ENCODE measurements around the gene PIGC.

Gene PIGC

GRCh38 chr1:172443666-172444453 lies at the start of gene PIGC:
Gene PIGC (minus strand): TSS chr1:172444069. CDS start chr1:172442622, 1,447 bp downstream.
- H3K27ac ChIP-seq = peak within 1 kb of the TSS; percentile 30; the same call in 1 of the 2 replicates
- TF ChIP-seq ZFX (IDR thresholded peaks at IDR 0.05; ENCODE audit: borderline replicate concordance) (no peak), CTCF (IDR thresholded peaks at IDR 0.05) (peak; percentile 99)

- TF ChIP-seq ZFX (IDR thresholded peaks at IDR 0.05; ENCODE audit: borderline replicate concordance) (no peak), CTCF (IDR thresholded peaks at IDR 0.05) (no peak)
- H3K27ac ChIP-seq = no peak overlapping the region
Observed at GRCh38 chr1:172492421-172492820, 48.6 kb upstream of the PIGC start.

- no peak overlapping the region for H3K27ac ChIP-seq
Observed at GRCh38 chr1:172489847-172490246, 46.0 kb upstream of the PIGC start.

GRCh38 chr1:172488393-172488792 lies 44.5 kb upstream of the PIGC start:
- no peak for TF ChIP-seq ZFX (IDR thresholded peaks at IDR 0.05; ENCODE audit: borderline replicate concordance)
- no peak for TF ChIP-seq CTCF (IDR thresholded peaks at IDR 0.05)
- no peak overlapping the region for H3K27ac ChIP-seq

More at GRCh38 chr1:172489847-172490246, 46.0 kb upstream of the PIGC start:
- TF ChIP-seq ZFX (IDR thresholded peaks at IDR 0.05; ENCODE audit: borderline replicate concordance) (no peak), CTCF (IDR thresholded peaks at IDR 0.05) (no peak)

- no peak for TF ChIP-seq CTCF (IDR thresholded peaks at IDR 0.05)
- TF ChIP-seq ZFX (IDR thresholded peaks at IDR 0.05; ENCODE audit: borderline replicate concordance) = no peak
Observed at GRCh38 chr1:172487550-172487949, 43.7 kb upstream of the PIGC start.

GRCh38 chr1:172486805-172487454 lies 43.1 kb upstream of the PIGC start:
- H3K27ac ChIP-seq = no peak overlapping the region
- TF ChIP-seq CTCF (IDR thresholded peaks at IDR 0.05) (no peak), ZFX (IDR thresholded peaks at IDR 0.05; ENCODE audit: borderline replicate concordance) (no peak)

More at GRCh38 chr1:172487550-172487949, 43.7 kb upstream of the PIGC start:
- no peak overlapping the region for H3K27ac ChIP-seq

GRCh38 chr1:172485626-172486025 lies 41.8 kb upstream of the PIGC start:
- TF ChIP-seq CTCF (IDR thresholded peaks at IDR 0.05) = no peak
- no peak for TF ChIP-seq ZFX (IDR thresholded peaks at IDR 0.05; ENCODE audit: borderline replicate concordance)
- no peak overlapping the region for H3K27ac ChIP-seq
